ENCODE results near the gene IFITM1. TPM values are rescaled to one million over a fixed set of nuclear protein-coding genes. Genes with fewer than 3 reads are reported as not detected.

IFITM1 gene
- total RNA-seq, 1 donor from 2014 or later = 2.3 TPM

DNA sequence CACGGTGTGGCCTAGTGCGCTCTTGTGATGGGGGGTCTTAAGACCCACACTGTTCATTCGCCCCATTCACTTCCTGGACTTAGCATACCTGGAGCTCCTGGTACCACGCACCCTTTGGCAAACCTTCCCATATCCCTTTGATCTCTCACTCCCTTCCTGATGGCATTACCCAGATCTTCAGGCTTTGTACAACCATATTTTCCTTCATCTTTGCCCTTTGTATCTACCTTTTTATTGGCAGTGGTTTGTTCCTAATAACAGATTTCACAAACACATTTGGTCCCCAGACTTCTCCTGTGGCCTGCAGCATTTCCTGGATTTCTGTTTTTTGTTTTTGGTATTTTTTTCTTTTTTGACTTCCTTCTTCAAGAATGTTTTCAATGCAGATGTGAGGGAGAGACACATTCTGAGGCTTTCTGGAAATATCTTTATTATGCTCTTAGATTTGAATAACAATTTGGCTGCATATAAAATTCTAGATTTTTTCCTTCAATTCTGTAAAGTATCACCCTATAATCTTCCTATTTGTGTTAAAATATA, 22.9 kb downstream of the IFITM1 start:
- H3K9me3 Mint-ChIP-seq (ENCODE audit: low read depth) = no peaks in the 10 kb centered on the region
- peak overlapping the region; percentile 84 for H3K27ac Mint-ChIP-seq
- no peak overlapping the region for H3K4me3 Mint-ChIP-seq (ENCODE audit: low read depth)
- peaks cover 30% of the 10 kb centered on the region for H3K4me1 Mint-ChIP-seq (ENCODE audit: low read depth)
- DNase-seq (ENCODE audit: low spot score, unreplicated experiment) = no peak
- H3K36me3 Mint-ChIP-seq (ENCODE audit: insufficient read depth) = no peaks in the 10 kb centered on the region
- TF ChIP-seq, protein P1, sequence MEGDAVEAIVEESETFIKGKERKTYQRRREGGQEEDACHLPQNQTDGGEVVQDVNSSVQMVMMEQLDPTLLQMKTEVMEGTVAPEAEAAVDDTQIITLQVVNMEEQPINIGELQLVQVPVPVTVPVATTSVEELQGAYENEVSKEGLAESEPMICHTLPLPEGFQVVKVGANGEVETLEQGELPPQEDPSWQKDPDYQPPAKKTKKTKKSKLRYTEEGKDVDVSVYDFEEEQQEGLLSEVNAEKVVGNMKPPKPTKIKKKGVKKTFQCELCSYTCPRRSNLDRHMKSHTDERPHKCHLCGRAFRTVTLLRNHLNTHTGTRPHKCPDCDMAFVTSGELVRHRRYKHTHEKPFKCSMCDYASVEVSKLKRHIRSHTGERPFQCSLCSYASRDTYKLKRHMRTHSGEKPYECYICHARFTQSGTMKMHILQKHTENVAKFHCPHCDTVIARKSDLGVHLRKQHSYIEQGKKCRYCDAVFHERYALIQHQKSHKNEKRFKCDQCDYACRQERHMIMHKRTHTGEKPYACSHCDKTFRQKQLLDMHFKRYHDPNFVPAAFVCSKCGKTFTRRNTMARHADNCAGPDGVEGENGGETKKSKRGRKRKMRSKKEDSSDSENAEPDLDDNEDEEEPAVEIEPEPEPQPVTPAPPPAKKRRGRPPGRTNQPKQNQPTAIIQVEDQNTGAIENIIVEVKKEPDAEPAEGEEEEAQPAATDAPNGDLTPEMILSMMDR (IDR thresholded peaks at IDR 0.05; ENCODE audit: unreplicated experiment) = no peak
- peaks cover 3% of the 10 kb centered on the region for H3K27me3 Mint-ChIP-seq

DNA sequence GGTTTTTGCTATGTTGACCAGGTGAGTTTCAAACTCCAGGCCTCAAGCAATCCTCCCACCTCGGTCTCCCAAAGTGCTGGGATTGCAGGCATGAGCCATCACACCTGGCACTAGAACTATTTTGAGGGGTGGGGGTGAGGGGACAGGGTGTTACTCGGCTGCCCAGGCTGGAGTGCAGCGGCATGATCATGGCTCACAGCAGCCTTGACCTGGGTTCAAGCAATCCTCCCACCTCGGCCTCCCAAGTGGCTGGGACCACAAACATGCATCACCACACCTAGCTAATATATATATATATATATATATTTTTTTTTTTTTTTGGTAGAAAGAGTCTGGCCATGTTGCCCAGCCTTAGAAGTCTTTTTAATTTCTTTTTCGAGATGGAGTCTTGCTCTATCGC, 23.9 kb downstream of the IFITM1 start:
- TF ChIP-seq, protein P1 (IDR thresholded peaks at IDR 0.05; ENCODE audit: unreplicated experiment) = no peak
- no peak for DNase-seq (ENCODE audit: low spot score, unreplicated experiment)
- H3K9me3 Mint-ChIP-seq (ENCODE audit: low read depth) = no peaks in the 10 kb centered on the region
- H3K27me3 Mint-ChIP-seq = peaks cover 3% of the 10 kb centered on the region
- no peak overlapping the region for H3K27ac Mint-ChIP-seq
- H3K4me1 Mint-ChIP-seq (ENCODE audit: low read depth) = peaks cover 30% of the 10 kb centered on the region
- no peak overlapping the region for H3K4me3 Mint-ChIP-seq (ENCODE audit: low read depth)
- H3K36me3 Mint-ChIP-seq (ENCODE audit: insufficient read depth) = no peaks in the 10 kb centered on the region

DNA sequence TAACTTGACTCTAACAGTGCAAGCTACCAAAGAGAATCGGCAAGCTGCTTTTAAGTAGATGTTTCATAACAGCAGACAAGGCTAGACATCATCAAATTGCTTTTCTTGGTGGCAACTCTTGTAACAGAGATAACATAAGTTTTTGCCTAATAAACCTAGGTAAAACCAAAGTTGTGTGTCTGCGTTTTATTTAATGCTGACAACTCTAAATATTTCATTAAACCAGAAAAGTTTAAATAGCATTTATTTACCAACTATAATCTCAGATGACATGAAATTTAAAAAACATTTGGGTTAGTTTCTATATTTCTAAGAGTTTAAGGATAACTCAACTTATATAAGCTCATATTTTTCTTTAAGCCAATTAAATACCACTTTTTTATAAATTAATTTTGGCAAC, 26.1 kb downstream of the IFITM1 start:
- no peak overlapping the region for H3K4me3 Mint-ChIP-seq (ENCODE audit: low read depth)
- no peak overlapping the region for H3K27ac Mint-ChIP-seq
- peaks cover 18% of the 10 kb centered on the region for H3K4me1 Mint-ChIP-seq (ENCODE audit: low read depth)
- no peaks in the 10 kb centered on the region for H3K36me3 Mint-ChIP-seq (ENCODE audit: insufficient read depth)
- TF ChIP-seq, protein P1 (IDR thresholded peaks at IDR 0.05; ENCODE audit: unreplicated experiment) = no peak
- no peak for DNase-seq (ENCODE audit: low spot score, unreplicated experiment)
- H3K27me3 Mint-ChIP-seq = peaks cover 3% of the 10 kb centered on the region
- H3K9me3 Mint-ChIP-seq (ENCODE audit: low read depth) = no peaks in the 10 kb centered on the region

DNA sequence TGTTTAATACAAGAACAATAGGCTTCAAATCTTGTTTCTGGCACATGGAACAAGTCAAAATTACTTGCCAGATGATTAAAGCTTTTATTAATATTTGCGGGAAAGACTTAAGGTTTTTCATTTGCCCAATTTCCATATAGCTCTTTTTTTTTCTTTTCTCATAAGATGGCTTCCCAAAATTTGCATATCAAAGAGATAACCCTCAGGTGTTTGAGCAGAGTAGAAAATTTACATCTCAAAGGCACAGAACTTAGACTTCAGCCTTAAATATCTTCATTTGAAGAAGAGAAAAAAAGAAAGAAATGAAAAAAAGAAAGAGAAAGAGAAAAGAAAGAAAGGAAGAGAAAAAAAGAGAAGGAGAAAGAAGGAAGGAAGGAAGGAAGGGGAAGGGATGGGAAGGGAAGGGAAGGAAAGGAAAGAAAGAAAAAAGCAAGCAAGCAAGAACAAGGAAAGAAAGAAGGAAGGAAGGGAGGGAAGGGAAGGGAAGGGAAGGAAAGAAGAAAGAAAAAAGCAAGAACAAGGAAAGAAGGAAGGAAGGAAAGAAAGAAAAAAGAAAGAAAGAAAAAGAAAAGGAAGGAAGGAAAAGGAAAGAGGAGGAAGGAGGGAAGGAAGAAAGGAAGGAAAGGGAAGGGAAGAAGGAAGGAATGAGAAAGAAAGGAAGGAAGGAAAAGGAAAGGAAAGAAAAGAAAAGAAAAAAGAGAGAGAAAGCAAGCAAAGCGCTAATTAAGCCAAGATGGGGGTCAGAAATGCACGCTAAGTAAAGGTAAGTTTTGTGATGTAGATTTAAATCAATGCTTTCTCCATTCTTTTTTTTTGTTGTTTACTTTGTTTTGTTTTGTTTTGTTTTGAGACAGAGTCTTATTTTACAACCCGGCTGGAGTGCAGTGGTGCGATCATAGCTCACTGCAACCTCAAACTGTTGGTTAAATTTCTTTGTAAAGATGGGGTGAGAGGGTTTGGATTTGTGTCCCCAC, 27.0 kb downstream of the IFITM1 start:
- no peak for DNase-seq (ENCODE audit: low spot score, unreplicated experiment)
- H3K9me3 Mint-ChIP-seq (ENCODE audit: low read depth) = no peaks in the 10 kb centered on the region
- peaks cover 12% of the 10 kb centered on the region for H3K4me1 Mint-ChIP-seq (ENCODE audit: low read depth)
- H3K27ac Mint-ChIP-seq = no peak overlapping the region
- TF ChIP-seq, protein P1 (IDR thresholded peaks at IDR 0.05; ENCODE audit: unreplicated experiment) = no peak
- H3K27me3 Mint-ChIP-seq = peaks cover 6% of the 10 kb centered on the region
- no peak overlapping the region for H3K4me3 Mint-ChIP-seq (ENCODE audit: low read depth)
- H3K36me3 Mint-ChIP-seq (ENCODE audit: insufficient read depth) = no peaks in the 10 kb centered on the region

DNA sequence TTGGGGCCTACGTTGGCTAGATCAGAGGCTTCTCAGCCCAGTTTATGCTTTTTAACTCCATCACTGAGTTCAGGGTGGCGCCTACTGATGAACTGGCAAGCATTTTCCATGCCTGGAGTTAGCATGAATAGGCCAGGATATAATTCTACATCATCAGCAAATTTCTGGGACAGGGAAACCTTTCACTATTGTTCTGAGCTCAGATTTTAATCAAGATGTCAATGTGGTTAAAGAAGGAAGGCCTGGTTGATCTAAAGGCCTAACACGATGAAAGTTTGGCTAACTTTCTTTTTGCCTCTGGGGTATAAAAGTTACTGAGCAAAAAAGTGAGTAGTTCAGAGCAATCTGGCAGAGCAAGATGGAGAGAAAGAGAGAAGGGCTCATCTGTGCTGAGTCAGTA, 28.5 kb downstream of the IFITM1 start:
- TF ChIP-seq, protein P1 (IDR thresholded peaks at IDR 0.05; ENCODE audit: unreplicated experiment) = no peak
- Mint-ChIP-seq H3K4me1 (ENCODE audit: low read depth) (peaks cover 2% of the 10 kb centered on the region), H3K36me3 (ENCODE audit: insufficient read depth) (no peaks in the 10 kb centered on the region), H3K4me3 (ENCODE audit: low read depth) (no peak overlapping the region), H3K9me3 (ENCODE audit: low read depth) (no peaks in the 10 kb centered on the region), H3K27ac (no peak overlapping the region), H3K27me3 (peaks cover 6% of the 10 kb centered on the region)
- DNase-seq (ENCODE audit: low spot score, unreplicated experiment) = no peak

Data from progenitor cell of endocrine pancreas (in vitro differentiated cells).